ENCODE data around the gene ANXA3.
"Not testable (repeated sequence)": the region's sequence is repeated elsewhere in the genome, so short reads cannot be mapped to it uniquely, and the experiment has no call there.

GRCh38 chr4:78506260-78506659 is 45.3 kb upstream of the ANXA3 start:
- TF ChIP-seq, protein P1, sequence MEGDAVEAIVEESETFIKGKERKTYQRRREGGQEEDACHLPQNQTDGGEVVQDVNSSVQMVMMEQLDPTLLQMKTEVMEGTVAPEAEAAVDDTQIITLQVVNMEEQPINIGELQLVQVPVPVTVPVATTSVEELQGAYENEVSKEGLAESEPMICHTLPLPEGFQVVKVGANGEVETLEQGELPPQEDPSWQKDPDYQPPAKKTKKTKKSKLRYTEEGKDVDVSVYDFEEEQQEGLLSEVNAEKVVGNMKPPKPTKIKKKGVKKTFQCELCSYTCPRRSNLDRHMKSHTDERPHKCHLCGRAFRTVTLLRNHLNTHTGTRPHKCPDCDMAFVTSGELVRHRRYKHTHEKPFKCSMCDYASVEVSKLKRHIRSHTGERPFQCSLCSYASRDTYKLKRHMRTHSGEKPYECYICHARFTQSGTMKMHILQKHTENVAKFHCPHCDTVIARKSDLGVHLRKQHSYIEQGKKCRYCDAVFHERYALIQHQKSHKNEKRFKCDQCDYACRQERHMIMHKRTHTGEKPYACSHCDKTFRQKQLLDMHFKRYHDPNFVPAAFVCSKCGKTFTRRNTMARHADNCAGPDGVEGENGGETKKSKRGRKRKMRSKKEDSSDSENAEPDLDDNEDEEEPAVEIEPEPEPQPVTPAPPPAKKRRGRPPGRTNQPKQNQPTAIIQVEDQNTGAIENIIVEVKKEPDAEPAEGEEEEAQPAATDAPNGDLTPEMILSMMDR (IDR thresholded peaks at IDR 0.05): not testable (repeated sequence)
- TF ChIP-seq POLR2A (IDR thresholded peaks at IDR 0.05): not testable (repeated sequence)

All from transverse colon (tissue), 3 donors.